ENCODE data around the gene IFIT2.
A peak's percentile ranks its signal among the peaks of the same experiment; 100 is the strongest.
"Not testable (repeated sequence)": the region's sequence is repeated elsewhere in the genome, so short reads cannot be mapped to it uniquely, and the experiment has no call there.

The IFIT2 gene

DNA sequence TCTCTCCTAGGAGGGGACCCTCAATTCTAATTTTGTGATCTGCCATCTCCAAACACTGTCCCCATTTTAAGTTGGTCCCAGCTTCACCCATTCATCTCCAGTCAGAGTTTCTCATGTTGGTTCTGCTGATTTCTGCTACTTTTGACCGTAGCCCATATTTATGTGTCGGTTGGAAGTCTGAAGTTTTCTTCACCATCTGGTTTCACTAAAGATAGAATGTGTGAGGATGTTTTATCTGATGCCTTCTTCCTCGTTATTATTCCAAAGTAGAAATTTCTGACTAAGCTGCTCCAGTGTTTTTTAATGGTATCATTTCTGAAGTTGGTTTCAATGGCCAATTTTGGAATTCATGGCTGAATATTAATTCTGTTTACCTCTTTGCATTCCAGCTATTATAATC, 21.3 kb upstream of the IFIT2 start:
- DNase-seq (ENCODE audit: low spot score) = no peak

DNA sequence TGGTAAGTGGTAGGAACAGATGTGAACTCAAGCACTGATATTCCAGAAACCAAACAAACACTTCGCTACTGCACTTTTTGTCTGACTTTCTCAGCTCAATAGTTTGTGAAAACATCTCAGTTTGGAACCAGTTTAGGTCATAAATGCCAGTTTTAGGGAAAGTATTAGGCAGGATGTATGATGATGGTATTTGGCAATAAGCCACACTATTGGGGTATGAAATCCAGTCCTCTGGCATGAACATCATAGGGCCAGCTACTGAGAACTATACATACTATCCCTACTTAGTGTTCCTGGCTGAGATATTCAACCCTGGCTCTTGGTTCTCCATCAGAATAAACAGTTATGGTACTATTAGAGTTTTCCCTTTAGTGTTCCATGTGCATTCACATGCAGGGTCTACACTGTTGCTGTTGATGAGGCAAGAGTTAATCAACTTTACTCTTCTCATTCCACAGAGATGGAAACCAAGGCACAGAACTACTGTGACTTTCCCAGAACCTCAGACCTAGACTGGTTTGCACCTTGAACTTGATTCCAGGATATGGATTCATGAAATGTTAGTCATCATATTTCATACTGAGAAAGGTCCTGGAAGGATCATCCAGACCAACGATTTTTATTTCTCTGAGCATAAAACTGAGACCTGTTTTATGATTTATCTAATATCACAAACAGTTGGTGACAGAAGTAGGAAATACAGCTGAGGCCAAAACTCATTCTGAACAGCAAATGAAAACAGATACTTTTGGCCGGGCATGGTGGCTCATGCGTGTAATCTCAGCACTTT, 20.0 kb upstream of the IFIT2 start:
- DNase-seq (ENCODE audit: low spot score) = no peak

- no peak for DNase-seq (ENCODE audit: low spot score)
Measured at GRCh38 chr10:89283025-89283935, 18.6 kb upstream of the IFIT2 start.

GRCh38 chr10:89283936-89284475, 17.8 kb upstream of the IFIT2 start:
- no peak for DNase-seq (ENCODE audit: low spot score)

GRCh38 chr10:89284711-89285110, 17.1 kb upstream of the IFIT2 start:
- DNase-seq (ENCODE audit: low spot score) = not testable (repeated sequence)

DNA sequence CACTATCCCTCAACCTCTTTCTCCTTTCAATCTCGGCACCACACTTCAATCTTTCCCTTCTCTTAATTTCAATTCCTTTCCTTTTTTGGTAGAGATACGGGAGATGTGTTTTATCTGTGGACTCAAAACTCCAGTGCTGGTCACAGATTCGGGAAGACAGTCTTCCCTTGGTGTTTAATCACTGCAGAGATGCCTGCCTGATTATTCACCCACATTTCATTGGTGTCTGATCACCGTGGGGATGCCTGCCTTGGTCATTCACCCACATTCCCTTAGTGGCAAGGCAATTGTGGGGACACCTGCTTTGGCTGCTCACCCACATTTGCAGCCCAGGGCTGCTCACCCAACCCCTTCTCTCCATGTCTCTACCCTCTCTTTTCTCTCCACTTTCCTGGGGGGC, 16.5 kb upstream of the IFIT2 start:
- not testable (repeated sequence) for DNase-seq (ENCODE audit: low spot score)

GRCh38 chr10:89294721-89295239, 7.1 kb upstream of the IFIT2 start:
- no peak for DNase-seq (ENCODE audit: low spot score)

DNA sequence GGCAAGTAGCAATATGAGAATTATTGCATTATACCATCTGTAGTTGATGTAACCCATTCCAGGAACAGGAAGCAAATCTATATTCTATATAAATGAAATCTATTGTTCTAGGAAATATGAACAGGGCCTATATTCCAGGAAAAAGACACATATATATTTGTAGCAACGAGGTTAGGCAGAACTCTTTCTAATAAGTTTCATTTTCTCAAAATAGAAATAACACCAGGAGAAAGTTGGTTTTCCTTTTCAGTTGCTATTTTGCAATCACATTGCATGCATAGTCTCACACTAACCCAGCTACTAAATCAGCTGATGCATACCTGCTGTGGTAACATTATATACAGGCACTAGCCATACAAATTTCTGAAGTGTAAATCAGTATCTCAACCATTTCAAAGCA, 6.2 kb upstream of the IFIT2 start:
- peak; percentile 25 for DNase-seq (ENCODE audit: low spot score)

- no peak for DNase-seq (ENCODE audit: low spot score)
Measured at GRCh38 chr10:89296220-89296648, 5.6 kb upstream of the IFIT2 start.

DNA sequence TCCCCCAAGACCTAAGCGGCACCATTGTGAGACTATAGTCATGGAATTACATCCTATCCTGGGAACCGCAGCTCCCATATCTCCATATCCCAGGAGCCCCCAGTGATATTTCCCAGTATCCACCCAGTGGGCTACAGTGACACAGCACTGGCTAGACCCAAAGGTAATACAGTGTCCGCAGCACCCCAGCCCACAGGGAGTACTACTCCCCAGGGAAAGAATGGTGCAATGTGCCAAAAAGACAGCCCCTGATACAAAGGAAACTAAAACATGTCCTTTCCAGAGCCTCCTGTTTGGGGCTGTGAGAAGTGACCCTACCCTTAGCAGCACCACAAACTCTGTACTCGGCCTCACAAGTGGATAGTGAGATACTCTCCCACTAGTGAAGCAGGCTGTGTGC, 4.5 kb upstream of the IFIT2 start:
- DNase-seq (ENCODE audit: low spot score) = no peak

- DNase-seq (ENCODE audit: low spot score) = no peak
Measured at GRCh38 chr10:89297791-89298190, 4.1 kb upstream of the IFIT2 start.

DNA sequence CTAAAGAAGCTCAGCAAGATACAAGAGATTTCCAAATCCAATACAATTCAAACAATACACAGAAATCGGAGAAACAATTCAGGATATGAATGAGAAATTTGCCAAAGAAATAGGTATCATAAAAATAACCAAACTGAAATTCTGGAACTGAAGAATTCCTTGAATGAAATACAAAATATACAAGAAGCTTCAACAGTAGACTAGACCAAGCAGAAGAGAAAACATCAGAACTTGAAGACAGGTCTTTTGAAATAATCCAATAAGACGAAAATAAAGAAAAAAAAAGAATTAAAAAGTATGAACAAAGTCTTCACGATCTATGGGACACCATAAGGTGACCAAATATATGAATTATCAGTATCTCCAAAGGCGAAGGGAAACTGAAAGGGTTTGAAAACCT, 2.8 kb upstream of the IFIT2 start:
- no peak for DNase-seq (ENCODE audit: low spot score)

DNA sequence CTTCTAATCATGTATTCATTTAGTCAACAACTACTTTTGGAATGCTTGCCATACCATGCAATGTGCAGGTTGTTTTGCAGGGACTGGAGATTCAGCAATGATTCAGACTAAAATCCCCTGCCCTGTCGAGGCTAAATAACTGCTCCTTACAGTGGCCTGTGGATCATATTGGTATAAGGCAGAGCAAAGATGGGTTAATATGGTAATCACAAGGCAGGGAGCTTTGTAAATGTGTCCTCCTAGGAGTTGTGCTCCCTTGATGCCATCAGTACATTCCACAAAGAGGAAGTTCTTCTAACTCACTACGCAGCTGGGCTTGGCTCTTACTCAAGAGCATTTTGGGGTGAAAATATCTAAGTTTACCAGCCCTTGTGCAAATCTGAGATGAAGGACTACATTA, 614 bp upstream of the IFIT2 start:
- no peak for DNase-seq (ENCODE audit: low spot score)

- DNase-seq (ENCODE audit: low spot score) = no peak
Measured at GRCh38 chr10:89302625-89303024, 779 bp downstream of the IFIT2 start.

DNA sequence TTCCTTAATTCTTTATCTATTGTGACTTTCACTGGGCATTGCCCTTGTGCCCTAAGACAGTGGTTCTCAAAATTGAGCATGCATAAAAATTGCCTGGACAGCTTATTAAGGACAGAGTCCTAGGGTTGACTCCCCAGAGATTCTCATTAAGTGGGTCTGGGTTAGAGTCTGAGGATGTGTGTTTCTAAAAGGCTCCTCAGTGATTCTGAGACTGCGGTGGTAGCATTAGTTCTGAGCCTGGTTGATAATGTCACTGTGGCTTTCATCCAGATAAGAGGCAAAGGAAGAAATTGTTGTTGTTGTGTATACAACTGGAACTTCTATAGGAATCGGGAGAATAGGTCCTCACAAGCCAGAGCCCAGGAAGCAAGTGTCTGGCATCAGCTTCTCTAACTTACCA, 1.3 kb downstream of the IFIT2 start:
- DNase-seq (ENCODE audit: low spot score) = no peak

- DNase-seq (ENCODE audit: low spot score) = no peak
Measured at GRCh38 chr10:89304026-89304425, 2.2 kb downstream of the IFIT2 start.

DNA sequence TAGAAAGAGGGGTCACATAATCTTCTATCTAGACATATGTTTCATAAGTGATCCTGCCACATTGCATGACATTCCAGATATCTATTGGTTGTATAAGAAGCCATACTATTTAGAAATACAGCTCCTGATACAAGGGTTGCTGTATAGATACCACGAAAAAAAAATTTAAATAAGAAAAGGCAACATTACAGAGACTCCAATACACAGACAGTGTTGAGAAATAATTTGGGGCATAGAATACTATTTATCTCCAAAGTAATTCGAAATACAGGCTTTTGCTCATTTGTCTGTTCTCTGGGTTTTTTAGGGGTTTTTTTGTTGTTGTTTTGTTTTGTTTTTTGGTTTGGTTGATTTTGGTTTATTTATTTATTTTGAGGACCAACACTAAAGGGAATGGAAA, 2.6 kb downstream of the IFIT2 start:
- no peak for DNase-seq (ENCODE audit: low spot score)

DNA sequence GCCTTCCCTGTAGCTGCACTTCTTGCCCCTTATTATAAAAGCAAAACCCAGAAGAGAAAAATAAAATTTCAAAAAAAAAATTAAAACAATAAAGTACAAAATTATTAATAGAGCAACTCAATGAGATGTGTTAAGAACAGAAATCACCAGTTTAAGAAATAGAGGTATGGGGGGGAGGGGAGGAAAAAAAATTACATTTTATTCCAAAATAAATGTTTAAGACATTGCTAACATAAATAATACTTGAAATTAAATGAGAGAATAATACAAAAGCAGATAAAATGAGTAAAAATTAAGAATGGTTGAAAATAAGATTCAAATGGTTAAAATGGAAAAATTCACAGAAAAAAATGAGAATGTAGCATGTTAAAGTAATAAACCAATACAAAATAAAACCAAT, 3.1 kb downstream of the IFIT2 start:
- DNase-seq (ENCODE audit: low spot score) = no peak

GRCh38 chr10:89305766-89306433, 4.1 kb downstream of the IFIT2 start:
- no peak for DNase-seq (ENCODE audit: low spot score)

DNA sequence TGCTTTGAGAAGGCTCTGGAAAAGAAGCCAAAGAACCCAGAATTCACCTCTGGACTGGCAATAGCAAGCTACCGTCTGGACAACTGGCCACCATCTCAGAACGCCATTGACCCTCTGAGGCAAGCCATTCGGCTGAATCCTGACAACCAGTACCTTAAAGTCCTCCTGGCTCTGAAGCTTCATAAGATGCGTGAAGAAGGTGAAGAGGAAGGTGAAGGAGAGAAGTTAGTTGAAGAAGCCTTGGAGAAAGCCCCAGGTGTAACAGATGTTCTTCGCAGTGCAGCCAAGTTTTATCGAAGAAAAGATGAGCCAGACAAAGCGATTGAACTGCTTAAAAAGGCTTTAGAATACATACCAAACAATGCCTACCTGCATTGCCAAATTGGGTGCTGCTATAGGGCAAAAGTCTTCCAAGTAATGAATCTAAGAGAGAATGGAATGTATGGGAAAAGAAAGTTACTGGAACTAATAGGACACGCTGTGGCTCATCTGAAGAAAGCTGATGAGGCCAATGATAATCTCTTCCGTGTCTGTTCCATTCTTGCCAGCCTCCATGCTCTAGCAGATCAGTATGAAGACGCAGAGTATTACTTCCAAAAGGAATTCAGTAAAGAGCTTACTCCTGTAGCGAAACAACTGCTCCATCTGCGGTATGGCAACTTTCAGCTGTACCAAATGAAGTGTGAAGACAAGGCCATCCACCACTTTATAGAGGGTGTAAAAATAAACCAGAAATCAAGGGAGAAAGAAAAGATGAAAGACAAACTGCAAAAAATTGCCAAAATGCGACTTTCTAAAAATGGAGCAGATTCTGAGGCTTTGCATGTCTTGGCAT, 4.8 kb downstream of the IFIT2 start:
- no peak for DNase-seq (ENCODE audit: low spot score)

DNA sequence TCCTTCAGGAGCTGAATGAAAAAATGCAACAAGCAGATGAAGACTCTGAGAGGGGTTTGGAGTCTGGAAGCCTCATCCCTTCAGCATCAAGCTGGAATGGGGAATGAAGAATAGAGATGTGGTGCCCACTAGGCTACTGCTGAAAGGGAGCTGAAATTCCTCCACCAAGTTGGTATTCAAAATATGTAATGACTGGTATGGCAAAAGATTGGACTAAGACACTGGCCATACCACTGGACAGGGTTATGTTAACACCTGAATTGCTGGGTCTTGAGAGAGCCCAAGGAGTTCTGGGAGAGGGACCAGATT, 5.4 kb downstream of the IFIT2 start:
- DNase-seq (ENCODE audit: low spot score) = no peak

Data from activated CD4-positive, alpha-beta T cell treated with anti-CD3 and anti-CD28 coated beads, Interleukin-2, Interleukin-4, amounts not matched to agents 100 ng/mL and 50 ng/mL, durations not matched to agents 16 hours and 8 hours (primary cell).